Effector memory CD4-positive, alpha-beta T cell (primary cell): Measurements from ENCODE around the gene CPVL.

Experiments used
- DNase-seq, 3 donors: peaks; one replicate each; pipeline ENCODE4 v3.0.0-alpha.2; 2020
- H3K27ac ChIP-seq: 2 replicates; pipeline ENCODE4 v1.7.0; 2013; ENCODE audit warnings: mild to moderate bottlenecking, low read length, moderate library complexity; ENCODE audit not compliant: insufficient read depth, poor library complexity, severe bottlenecking
- H3K27me3 ChIP-seq: replicated peaks from 2 replicates; pipeline ENCODE4 v1.7.0; 2013; ENCODE audit warnings: mild to moderate bottlenecking, low read length; ENCODE audit not compliant: insufficient read depth, control insufficient read depth, poor library complexity, severe bottlenecking
- H3K36me3 ChIP-seq: 2 replicates; pipeline ENCODE4 v1.7.0; 2013; ENCODE audit warnings: mild to moderate bottlenecking, low read length, moderate library complexity; ENCODE audit not compliant: control insufficient read depth, insufficient read depth
- H3K4me1 ChIP-seq: 2 replicates; pipeline ENCODE4 v1.7.0; 2013; ENCODE audit warnings: low read length, mild to moderate bottlenecking; ENCODE audit not compliant: control insufficient read depth, insufficient read depth, poor library complexity, severe bottlenecking
- H3K4me3 ChIP-seq: 2 replicates; pipeline ENCODE4 v1.7.0; 2013; ENCODE audit warnings: low read length, low read depth, mild to moderate bottlenecking; ENCODE audit not compliant: insufficient read depth, poor library complexity, severe bottlenecking
- H3K9me3 ChIP-seq: 2 replicates; pipeline ENCODE4 v1.7.0; 2013; ENCODE audit warnings: mild to moderate bottlenecking, low read length, moderate library complexity; ENCODE audit not compliant: control insufficient read depth

CPVL gene

GRCh38 chr7:29035044-29035740 is 111.1 kb downstream of the CPVL start:
- Histone ChIP-seq H3K36me3 (no peaks in the 10 kb centered on the region), H3K4me3 (no peak overlapping the region), H3K9me3 (no peaks in the 10 kb centered on the region), H3K27ac (no peak overlapping the region), H3K27me3 (no peaks in the 10 kb centered on the region), H3K4me1 (no peaks in the 10 kb centered on the region)
- DNase-seq, result no peak

DNA sequence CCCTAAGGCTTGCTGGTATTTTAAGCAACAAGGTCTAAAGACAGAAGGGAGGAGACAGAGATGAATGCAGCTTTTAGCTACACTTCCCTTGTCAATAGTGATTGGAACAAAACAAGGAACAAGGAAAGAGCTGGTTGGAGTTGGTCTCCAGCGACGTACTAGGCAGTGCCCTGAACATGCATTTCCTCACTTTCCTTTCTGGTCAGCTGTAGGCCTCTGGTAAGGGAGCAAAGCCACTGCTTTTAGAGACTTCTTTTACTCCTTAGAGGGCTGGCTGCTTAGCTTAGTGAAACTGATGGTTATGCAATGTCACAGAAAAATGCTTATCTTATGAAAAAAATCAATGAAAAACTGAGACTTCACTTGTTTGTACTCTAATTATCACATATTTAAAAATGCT is 112.8 kb downstream of the CPVL start:
- H3K9me3 ChIP-seq, result no peaks in the 10 kb centered on the region
- no peak overlapping the region for H3K4me3 ChIP-seq
- no peak for DNase-seq
- H3K27ac ChIP-seq, result no peak overlapping the region
- H3K36me3 ChIP-seq, result no peaks in the 10 kb centered on the region
- no peaks in the 10 kb centered on the region for H3K4me1 ChIP-seq
- H3K27me3 ChIP-seq, result no peaks in the 10 kb centered on the region

DNA sequence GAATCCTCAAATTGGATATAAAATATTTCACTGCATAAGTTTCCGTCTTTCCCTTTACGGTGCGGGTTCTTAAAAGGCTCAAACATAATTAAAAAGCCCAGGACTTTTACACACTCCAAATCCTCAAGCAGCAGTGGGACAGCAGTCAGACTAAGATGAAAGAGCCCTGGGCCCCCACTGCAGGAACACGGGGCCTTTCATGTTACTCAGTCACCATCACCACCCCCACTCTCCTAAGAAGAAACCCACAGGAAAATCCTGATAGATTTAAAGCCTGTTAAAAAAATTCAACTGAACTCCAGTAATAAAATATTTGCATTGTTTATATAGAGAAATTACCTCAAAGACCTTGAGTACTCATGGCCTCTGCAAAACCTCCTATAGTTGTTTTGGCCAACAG is 114.2 kb downstream of the CPVL start:
- no peaks in the 10 kb centered on the region for H3K27me3 ChIP-seq
- no peak for DNase-seq
- H3K4me3 ChIP-seq, result no peak overlapping the region
- H3K36me3 ChIP-seq, result no peaks in the 10 kb centered on the region
- no peak overlapping the region for H3K27ac ChIP-seq
- no peaks in the 10 kb centered on the region for H3K4me1 ChIP-seq
- H3K9me3 ChIP-seq, result no peaks in the 10 kb centered on the region

DNA sequence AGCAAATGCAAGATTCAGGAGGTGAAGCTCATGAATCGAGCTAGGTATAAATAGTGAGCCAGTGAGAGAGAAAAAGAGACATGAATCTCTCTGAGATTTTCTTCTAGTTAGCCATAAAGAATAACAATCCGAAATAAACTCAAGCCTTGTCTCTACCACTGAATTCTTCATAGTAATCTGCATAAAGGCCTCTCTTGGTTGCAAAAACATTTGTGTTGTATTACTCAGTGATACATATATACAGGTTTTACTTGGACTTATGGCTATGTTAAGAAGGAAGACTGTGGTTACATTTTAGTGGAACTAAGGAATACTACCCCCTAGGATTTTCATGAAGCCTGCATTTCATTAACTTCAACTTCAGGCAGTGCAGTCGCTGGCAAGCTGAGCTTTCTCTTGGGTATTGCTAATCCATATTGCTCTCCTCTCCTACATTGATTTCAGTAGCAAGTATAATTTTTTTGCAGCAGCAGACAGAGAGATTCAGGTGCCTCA is 115.5 kb downstream of the CPVL start:
- Histone ChIP-seq H3K4me1 (no peaks in the 10 kb centered on the region), H3K36me3 (no peaks in the 10 kb centered on the region), H3K27ac (no peak overlapping the region), H3K9me3 (no peaks in the 10 kb centered on the region), H3K27me3 (no peaks in the 10 kb centered on the region), H3K4me3 (no peak overlapping the region)
- DNase-seq, result no peak

DNA sequence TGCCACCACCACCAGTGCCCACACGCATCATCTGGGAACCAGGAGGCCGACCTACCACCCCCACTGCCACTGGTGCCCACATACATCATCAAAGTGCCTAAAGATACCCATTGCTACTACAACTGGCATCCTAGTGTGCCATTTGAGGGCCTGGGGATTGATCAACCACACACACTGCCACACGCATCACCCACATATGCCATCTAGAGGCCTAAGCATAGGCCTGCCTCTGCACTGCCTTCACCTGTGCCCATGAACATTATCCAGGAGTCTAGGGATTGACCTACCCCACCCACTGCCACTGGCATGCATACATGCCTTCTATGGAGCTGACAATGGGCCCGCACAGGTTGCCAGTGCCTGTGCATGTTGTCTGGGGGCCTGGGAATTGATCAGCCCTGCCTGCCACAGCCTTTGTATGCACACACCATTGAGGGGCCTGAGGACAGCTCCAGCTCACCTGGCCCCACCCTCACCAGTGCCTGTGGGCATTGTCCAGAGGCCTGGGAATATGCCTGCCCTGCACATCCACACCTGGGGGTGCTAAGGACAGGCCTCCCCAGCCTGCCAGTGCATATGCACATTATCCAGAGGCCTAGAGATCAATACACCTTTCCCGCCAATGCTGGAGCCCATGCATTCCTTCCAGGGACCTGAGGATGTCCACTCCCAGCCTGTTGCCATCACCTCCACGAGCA is 123.9 kb downstream of the CPVL start:
- H3K36me3 ChIP-seq, result no peaks in the 10 kb centered on the region

DNA sequence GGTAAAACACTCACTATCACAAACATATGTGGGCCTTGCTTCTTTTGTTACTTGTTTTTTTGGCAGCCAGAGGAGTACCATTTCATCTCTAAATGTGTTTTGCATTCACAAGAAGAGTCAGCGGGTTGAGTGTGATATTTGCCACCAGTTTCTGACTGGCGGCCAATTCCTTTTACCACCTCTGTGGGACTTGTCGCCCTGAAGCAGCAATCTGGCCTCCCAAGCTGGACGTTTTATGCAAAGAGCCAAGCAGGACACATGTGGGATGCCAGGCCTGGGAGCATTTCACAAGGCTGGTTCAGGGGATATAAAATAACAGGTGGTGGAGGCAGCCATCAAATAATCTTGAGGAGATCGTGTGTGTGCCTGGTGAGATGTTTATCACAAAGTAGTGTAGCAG is 126.4 kb downstream of the CPVL start:
- Histone ChIP-seq H3K4me1 (no peaks in the 10 kb centered on the region), H3K4me3 (no peak overlapping the region), H3K36me3 (no peaks in the 10 kb centered on the region), H3K9me3 (no peaks in the 10 kb centered on the region), H3K27me3 (no peaks in the 10 kb centered on the region), H3K27ac (no peak overlapping the region)
- no peak for DNase-seq

More for the DNA sequence above, 123.9 kb downstream of the CPVL start:
- H3K9me3 ChIP-seq, result no peaks in the 10 kb centered on the region
- H3K4me1 ChIP-seq, result no peaks in the 10 kb centered on the region
- no peaks in the 10 kb centered on the region for H3K27me3 ChIP-seq
- H3K27ac ChIP-seq, result no peak overlapping the region
- no peak for DNase-seq
- H3K4me3 ChIP-seq, result no peak overlapping the region

- H3K9me3 ChIP-seq, result no peaks in the 10 kb centered on the region
- no peak overlapping the region for H3K27ac ChIP-seq
- H3K27me3 ChIP-seq, result no peaks in the 10 kb centered on the region
- DNase-seq, result no peak
- H3K36me3 ChIP-seq, result no peaks in the 10 kb centered on the region
- no peaks in the 10 kb centered on the region for H3K4me1 ChIP-seq
- H3K4me3 ChIP-seq, result no peak overlapping the region
These were observed 127.0 kb downstream of the CPVL start for GRCh38 chr7:29019387-29019786.

DNA sequence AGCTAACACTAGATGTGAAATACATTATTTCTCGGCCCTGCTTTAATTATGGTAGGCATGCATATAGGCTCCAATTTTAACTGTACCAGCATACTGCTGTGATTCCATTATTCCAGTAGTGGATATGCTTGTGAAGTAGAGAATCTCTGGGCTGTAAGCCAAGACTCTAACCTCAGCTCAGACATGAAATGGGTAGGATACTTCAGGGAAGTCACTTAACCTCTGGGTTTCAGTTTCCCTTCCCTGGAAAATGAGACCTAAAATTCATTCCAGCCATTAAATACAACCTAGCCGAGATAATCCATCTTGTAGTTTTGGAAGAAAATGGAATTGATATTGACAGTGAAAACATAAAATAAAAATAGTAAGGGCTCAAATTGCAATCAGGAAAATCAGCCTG is 128.6 kb downstream of the CPVL start:
- no peaks in the 10 kb centered on the region for H3K9me3 ChIP-seq
- H3K36me3 ChIP-seq, result no peaks in the 10 kb centered on the region
- H3K4me1 ChIP-seq, result no peaks in the 10 kb centered on the region
- H3K4me3 ChIP-seq, result no peak overlapping the region
- no peak for DNase-seq
- H3K27ac ChIP-seq, result no peak overlapping the region
- H3K27me3 ChIP-seq, result no peaks in the 10 kb centered on the region

- H3K27me3 ChIP-seq, result no peaks in the 10 kb centered on the region
- no peak overlapping the region for H3K27ac ChIP-seq
- H3K4me1 ChIP-seq, result no peaks in the 10 kb centered on the region
- no peaks in the 10 kb centered on the region for H3K9me3 ChIP-seq
- DNase-seq, result no peak
- no peak overlapping the region for H3K4me3 ChIP-seq
- no peaks in the 10 kb centered on the region for H3K36me3 ChIP-seq
These were observed 131.6 kb downstream of the CPVL start for GRCh38 chr7:29014725-29015124.

- H3K4me3 ChIP-seq, result no peak overlapping the region
- H3K36me3 ChIP-seq, result no peaks in the 10 kb centered on the region
- H3K27me3 ChIP-seq, result no peaks in the 10 kb centered on the region
- H3K9me3 ChIP-seq, result no peaks in the 10 kb centered on the region
- no peak for DNase-seq
- no peaks in the 10 kb centered on the region for H3K4me1 ChIP-seq
- no peak overlapping the region for H3K27ac ChIP-seq
These were observed 132.4 kb downstream of the CPVL start for GRCh38 chr7:29013931-29014330.
